SJSA1 (cell line): ENCODE measurements around the gene EPHB6. TPM values are rescaled to one million over a fixed set of nuclear protein-coding genes. Genes with fewer than 3 reads are reported as not detected.

Experiments
- DNase-seq, 2 experiments: peaks; one replicate each; pipeline ENCODE4 v3.0.0-alpha.2; 2015 to 2020; ENCODE audit warnings: low spot score in 2 of 2, low read depth in 1 of 2
- H3K27ac ChIP-seq: fragments of 250-450 bp; sonication (Bioruptor Pico); 2 replicates; pipeline ENCODE4 v1.5.1; 2020; ENCODE audit warnings: mild to moderate bottlenecking, moderate library complexity
- H3K27me3 ChIP-seq: fragments of 250-450 bp; sonication (Bioruptor Pico); replicated peaks from 2 replicates; pipeline ENCODE4 v1.5.1; 2020; ENCODE audit warnings: mild to moderate bottlenecking, moderate library complexity
- H3K36me3 ChIP-seq: fragments of 250-450 bp; sonication (Bioruptor Pico); 2 replicates; pipeline ENCODE4 v1.5.1; 2020; ENCODE audit warnings: mild to moderate bottlenecking
- H3K4me1 ChIP-seq: fragments of 250-450 bp; sonication (Bioruptor Pico); replicated peaks from 2 replicates; pipeline ENCODE4 v1.6.1; 2021; ENCODE audit warnings: mild to moderate bottlenecking
- H3K4me3 ChIP-seq: fragments of 250-450 bp; sonication (Bioruptor Pico); 2 replicates; pipeline ENCODE4 v1.5.1; 2020; ENCODE audit warnings: mild to moderate bottlenecking
- H3K9me3 ChIP-seq: fragments of 250-450 bp; sonication (Bioruptor Pico); replicated peaks from 2 replicates; pipeline ENCODE4 v1.5.1; 2020; ENCODE audit warnings: mild to moderate bottlenecking
- total RNA-seq: library from RNA; depleted of rRNA; stranded (reverse); fragments of >200 nt; shearing (Covaris generic); gene quantifications from 2 replicates; pipeline ENCODE4 v1.2.3, GENCODE V29; 2014

Gene EPHB6
- total RNA-seq, 1 experiment from 2014 or later: 0.82 TPM

GRCh38 chr7:142894112-142894984 is 39.5 kb downstream of the EPHB6 start:
- DNase-seq: peak in 1 of 2 experiments; percentile 16
- H3K27ac ChIP-seq: no peak overlapping the region
- no peak overlapping the region for H3K4me3 ChIP-seq
- H3K36me3 ChIP-seq: no peaks in the 10 kb centered on the region
- peaks cover 8% of the 10 kb centered on the region; the same call in 1 of the 2 replicates for H3K27me3 ChIP-seq
- H3K4me1 ChIP-seq: no peaks in the 10 kb centered on the region
- H3K9me3 ChIP-seq: no peaks in the 10 kb centered on the region

- DNase-seq: peak in 1 of 2 experiments; percentile 8
- no peaks in the 10 kb centered on the region for H3K4me1 ChIP-seq
- no peaks in the 10 kb centered on the region for H3K9me3 ChIP-seq
- H3K27ac ChIP-seq: no peak overlapping the region
- no peaks in the 10 kb centered on the region for H3K36me3 ChIP-seq
- no peak overlapping the region for H3K4me3 ChIP-seq
- peaks cover 8% of the 10 kb centered on the region; the same call in 1 of the 2 replicates for H3K27me3 ChIP-seq
Measured at GRCh38 chr7:142894985-142895593, 40.2 kb downstream of the EPHB6 start.

- Histone ChIP-seq H3K4me1 (no peaks in the 10 kb centered on the region), H3K27me3 (peaks cover 8% of the 10 kb centered on the region; the same call in 1 of the 2 replicates), H3K9me3 (no peaks in the 10 kb centered on the region), H3K36me3 (no peaks in the 10 kb centered on the region), H3K27ac (no peak overlapping the region), H3K4me3 (no peak overlapping the region)
- DNase-seq: no peak
Measured at GRCh38 chr7:142896151-142896550, 41.3 kb downstream of the EPHB6 start.

GRCh38 chr7:142896741-142897379 is 42.0 kb downstream of the EPHB6 start:
- Histone ChIP-seq H3K27me3 (peaks cover 8% of the 10 kb centered on the region; the same call in 1 of the 2 replicates), H3K36me3 (no peaks in the 10 kb centered on the region), H3K4me1 (no peaks in the 10 kb centered on the region), H3K4me3 (no peak overlapping the region), H3K9me3 (no peaks in the 10 kb centered on the region), H3K27ac (no peak overlapping the region)
- no peak for DNase-seq

- Histone ChIP-seq H3K9me3 (no peaks in the 10 kb centered on the region), H3K4me1 (no peaks in the 10 kb centered on the region), H3K36me3 (no peaks in the 10 kb centered on the region), H3K27me3 (peaks cover 8% of the 10 kb centered on the region; the same call in 1 of the 2 replicates), H3K27ac (no peak overlapping the region), H3K4me3 (no peak overlapping the region)
- no peak for DNase-seq
Measured at GRCh38 chr7:142897691-142898090, 42.8 kb downstream of the EPHB6 start.

- H3K4me1 ChIP-seq: no peaks in the 10 kb centered on the region
- H3K9me3 ChIP-seq: no peaks in the 10 kb centered on the region
- no peak overlapping the region for H3K27ac ChIP-seq
- no peak overlapping the region for H3K4me3 ChIP-seq
- H3K36me3 ChIP-seq: no peaks in the 10 kb centered on the region
- DNase-seq: no peak
- H3K27me3 ChIP-seq: peaks cover 8% of the 10 kb centered on the region; the same call in 1 of the 2 replicates
Measured at GRCh38 chr7:142898377-142899170, 43.7 kb downstream of the EPHB6 start.

- Histone ChIP-seq H3K9me3 (no peaks in the 10 kb centered on the region), H3K27ac (no peak overlapping the region)
- no peak for DNase-seq
Measured at GRCh38 chr7:142899661-142900060, 44.8 kb downstream of the EPHB6 start.

GRCh38 chr7:142901426-142902259 is 46.8 kb downstream of the EPHB6 start:
- H3K4me1 ChIP-seq: no peaks in the 10 kb centered on the region
- no peak overlapping the region for H3K27ac ChIP-seq
- no peaks in the 10 kb centered on the region for H3K36me3 ChIP-seq
- H3K4me3 ChIP-seq: no peak overlapping the region
- H3K27me3 ChIP-seq: no peaks in the 10 kb centered on the region
- no peaks in the 10 kb centered on the region for H3K9me3 ChIP-seq
- DNase-seq: no peak

More at GRCh38 chr7:142899661-142900060, 44.8 kb downstream of the EPHB6 start:
- H3K36me3 ChIP-seq: no peaks in the 10 kb centered on the region
- no peak overlapping the region for H3K4me3 ChIP-seq
- peaks cover 8% of the 10 kb centered on the region; the same call in 1 of the 2 replicates for H3K27me3 ChIP-seq
- H3K4me1 ChIP-seq: no peaks in the 10 kb centered on the region

GRCh38 chr7:142904128-142904527 is 49.3 kb downstream of the EPHB6 start:
- Histone ChIP-seq H3K27me3 (no peaks in the 10 kb centered on the region), H3K4me1 (no peaks in the 10 kb centered on the region), H3K36me3 (no peaks in the 10 kb centered on the region), H3K9me3 (no peaks in the 10 kb centered on the region), H3K4me3 (no peak overlapping the region), H3K27ac (no peak overlapping the region)
- no peak for DNase-seq

- Histone ChIP-seq H3K4me3 (no peak overlapping the region), H3K9me3 (no peaks in the 10 kb centered on the region), H3K27ac (no peak overlapping the region), H3K27me3 (no peaks in the 10 kb centered on the region), H3K4me1 (no peaks in the 10 kb centered on the region), H3K36me3 (no peaks in the 10 kb centered on the region)
- no peak for DNase-seq
Measured at GRCh38 chr7:142905759-142906158, 50.9 kb downstream of the EPHB6 start.

- H3K27ac ChIP-seq: no peak overlapping the region
- H3K4me3 ChIP-seq: no peak overlapping the region
- no peaks in the 10 kb centered on the region for H3K4me1 ChIP-seq
- no peaks in the 10 kb centered on the region for H3K27me3 ChIP-seq
- no peak for DNase-seq
- no peaks in the 10 kb centered on the region for H3K9me3 ChIP-seq
- no peaks in the 10 kb centered on the region for H3K36me3 ChIP-seq
Measured at GRCh38 chr7:142906643-142907042, 51.8 kb downstream of the EPHB6 start.

GRCh38 chr7:142908290-142908689 is 53.4 kb downstream of the EPHB6 start:
- Histone ChIP-seq H3K4me3 (no peak overlapping the region), H3K27ac (no peak overlapping the region), H3K9me3 (no peaks in the 10 kb centered on the region), H3K36me3 (no peaks in the 10 kb centered on the region), H3K27me3 (no peaks in the 10 kb centered on the region), H3K4me1 (no peaks in the 10 kb centered on the region)
- DNase-seq: no peak
